ENCODE measurements around the gene VSIR.

GRCh38 chr10:71742301-71743088, 30.8 kb downstream of the VSIR start:
- TF ChIP-seq ZNF274 (IDR thresholded peaks at IDR 0.05; ENCODE audit: low read depth, low read length) (no peak), SUZ12 (IDR thresholded peaks at IDR 0.05; ENCODE audit: extremely low read depth, insufficient read depth, insufficient read length) (no peak)
